SJCRH30 (cell line): ENCODE measurements around the gene RNF144A. TPM values are rescaled to one million over a fixed set of nuclear protein-coding genes. Genes with fewer than 3 reads are reported as not detected.
A peak's percentile ranks its signal among the peaks of the same experiment; 100 is the strongest.

Experiments used
- DNase-seq, 2 experiments: peaks; one replicate each; pipeline ENCODE4 v3.0.0-alpha.2; 2015 to 2020
- H3K27ac ChIP-seq: fragments of 250-450 bp; sonication (Bioruptor Pico); 2 replicates; pipeline ENCODE4 v1.5.1; 2020; ENCODE audit warnings: mild to moderate bottlenecking, moderate library complexity
- H3K27me3 ChIP-seq: fragments of 250-450 bp; sonication (Bioruptor Pico); 2 replicates; pipeline ENCODE4 v1.5.1; 2020; ENCODE audit warnings: mild to moderate bottlenecking, moderate library complexity
- H3K36me3 ChIP-seq: fragments of 250-450 bp; sonication (Bioruptor Pico); 2 replicates; pipeline ENCODE4 v1.5.1; 2020; ENCODE audit warnings: mild to moderate bottlenecking, moderate library complexity
- H3K4me1 ChIP-seq: fragments of 250-450 bp; sonication (Bioruptor Pico); 2 replicates; pipeline ENCODE4 v1.5.1; 2020; ENCODE audit warnings: mild to moderate bottlenecking, moderate library complexity
- H3K4me3 ChIP-seq: fragments of 250-450 bp; sonication (Bioruptor Pico); 2 replicates; pipeline ENCODE4 v1.5.1; 2020; ENCODE audit warnings: mild to moderate bottlenecking, moderate library complexity
- H3K9me3 ChIP-seq: fragments of 250-450 bp; sonication (Bioruptor Pico); replicated peaks from 2 replicates; pipeline ENCODE4 v1.5.1; 2020; ENCODE audit warnings: mild to moderate bottlenecking, moderate library complexity
- total RNA-seq: library from RNA; depleted of rRNA; stranded (reverse); fragments of >200 nt; shearing (Covaris generic); gene quantifications from 2 replicates; pipeline ENCODE4 v1.2.3, GENCODE V29; 2014

Gene RNF144A
- total RNA-seq, 1 experiment from 2014 or later: 14.9 TPM

DNA sequence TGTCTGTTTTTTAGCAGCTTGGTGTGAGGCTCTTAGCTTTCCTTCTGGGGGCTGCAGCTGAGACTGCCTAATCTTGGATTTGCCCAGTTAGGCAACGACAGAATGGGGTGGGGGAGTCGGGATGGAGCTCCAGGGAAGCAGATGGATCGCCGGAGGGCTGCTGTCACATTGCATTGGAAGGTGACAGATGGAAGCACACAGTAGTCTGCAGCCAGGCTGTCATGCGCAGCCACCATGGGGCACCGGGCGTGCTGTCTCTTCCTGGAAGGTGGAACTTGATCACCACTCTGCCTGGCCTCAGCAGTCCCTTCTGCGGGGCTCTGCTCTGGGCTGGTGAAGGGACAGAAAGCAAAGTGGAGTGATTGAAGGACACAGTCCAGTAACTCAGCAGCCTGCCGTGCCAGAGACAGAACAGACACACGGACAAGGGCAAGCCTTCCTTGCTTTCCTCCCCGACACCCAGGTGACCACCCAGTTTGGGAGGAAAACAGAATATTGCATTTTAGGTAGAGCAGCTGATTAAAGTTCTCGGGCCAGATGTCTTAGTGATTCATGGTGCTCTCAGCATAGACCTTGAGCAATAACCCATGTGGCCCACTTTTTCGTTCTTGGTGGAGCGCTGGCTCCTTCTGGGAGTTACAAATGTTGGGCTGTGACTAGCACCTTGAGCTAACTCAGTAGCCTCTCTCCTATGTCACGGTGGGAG is 40.9 kb downstream of the RNF144A start:
- Histone ChIP-seq H3K27me3 (no peaks in the 10 kb centered on the region), H3K36me3 (no peaks in the 10 kb centered on the region), H3K4me3 (no peak overlapping the region), H3K4me1 (0 out of 2 replicates have a peak, but pooled peaks cover 2% of the 10 kb centered on the region), H3K9me3 (no peaks in the 10 kb centered on the region), H3K27ac (no peak overlapping the region)
- DNase-seq: no peak

GRCh38 chr2:6958616-6959235 is 41.5 kb downstream of the RNF144A start:
- H3K27ac ChIP-seq: no peak overlapping the region
- no peaks in the 10 kb centered on the region for H3K27me3 ChIP-seq
- H3K36me3 ChIP-seq: no peaks in the 10 kb centered on the region
- no peak overlapping the region for H3K4me3 ChIP-seq
- no peak for DNase-seq
- H3K9me3 ChIP-seq: no peaks in the 10 kb centered on the region
- peaks cover 8% of the 10 kb centered on the region for H3K4me1 ChIP-seq

GRCh38 chr2:6959751-6960150 is 42.5 kb downstream of the RNF144A start:
- no peak for DNase-seq
- H3K4me1 ChIP-seq: peaks cover 12% of the 10 kb centered on the region
- H3K27ac ChIP-seq: no peak overlapping the region
- H3K9me3 ChIP-seq: no peaks in the 10 kb centered on the region
- H3K36me3 ChIP-seq: no peaks in the 10 kb centered on the region
- no peaks in the 10 kb centered on the region for H3K27me3 ChIP-seq
- no peak overlapping the region for H3K4me3 ChIP-seq

GRCh38 chr2:6960659-6961058 is 43.4 kb downstream of the RNF144A start:
- peaks cover 12% of the 10 kb centered on the region for H3K4me1 ChIP-seq
- H3K36me3 ChIP-seq: no peaks in the 10 kb centered on the region
- no peaks in the 10 kb centered on the region for H3K9me3 ChIP-seq
- H3K4me3 ChIP-seq: no peak overlapping the region
- no peaks in the 10 kb centered on the region for H3K27me3 ChIP-seq
- no peak for DNase-seq
- H3K27ac ChIP-seq: no peak overlapping the region

DNA sequence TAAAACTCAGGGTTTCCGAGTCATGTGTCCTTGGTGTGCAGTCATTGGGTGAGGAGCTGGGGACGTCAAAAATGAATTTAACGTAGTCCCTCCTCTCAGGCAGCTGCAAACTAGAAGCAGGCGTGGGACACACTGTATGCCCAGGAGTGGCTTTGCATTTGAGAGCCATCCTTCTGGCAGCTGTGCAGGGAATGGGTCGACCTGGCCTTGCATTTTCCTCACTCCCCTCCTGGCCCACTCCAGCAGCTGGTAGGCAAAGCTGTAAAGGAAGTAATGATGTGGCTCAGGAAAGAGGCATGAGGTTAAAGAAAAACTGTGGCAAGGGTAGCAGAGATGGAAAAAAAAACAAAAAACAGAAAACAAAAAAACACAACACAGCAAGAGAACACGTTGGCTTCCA is 46.5 kb downstream of the RNF144A start:
- Histone ChIP-seq H3K27ac (peak overlapping the region; percentile 50), H3K27me3 (no peaks in the 10 kb centered on the region), H3K4me3 (no peak overlapping the region), H3K36me3 (no peaks in the 10 kb centered on the region), H3K4me1 (peaks cover 12% of the 10 kb centered on the region), H3K9me3 (no peaks in the 10 kb centered on the region)
- peak; percentile 63 to 69 for DNase-seq

DNA sequence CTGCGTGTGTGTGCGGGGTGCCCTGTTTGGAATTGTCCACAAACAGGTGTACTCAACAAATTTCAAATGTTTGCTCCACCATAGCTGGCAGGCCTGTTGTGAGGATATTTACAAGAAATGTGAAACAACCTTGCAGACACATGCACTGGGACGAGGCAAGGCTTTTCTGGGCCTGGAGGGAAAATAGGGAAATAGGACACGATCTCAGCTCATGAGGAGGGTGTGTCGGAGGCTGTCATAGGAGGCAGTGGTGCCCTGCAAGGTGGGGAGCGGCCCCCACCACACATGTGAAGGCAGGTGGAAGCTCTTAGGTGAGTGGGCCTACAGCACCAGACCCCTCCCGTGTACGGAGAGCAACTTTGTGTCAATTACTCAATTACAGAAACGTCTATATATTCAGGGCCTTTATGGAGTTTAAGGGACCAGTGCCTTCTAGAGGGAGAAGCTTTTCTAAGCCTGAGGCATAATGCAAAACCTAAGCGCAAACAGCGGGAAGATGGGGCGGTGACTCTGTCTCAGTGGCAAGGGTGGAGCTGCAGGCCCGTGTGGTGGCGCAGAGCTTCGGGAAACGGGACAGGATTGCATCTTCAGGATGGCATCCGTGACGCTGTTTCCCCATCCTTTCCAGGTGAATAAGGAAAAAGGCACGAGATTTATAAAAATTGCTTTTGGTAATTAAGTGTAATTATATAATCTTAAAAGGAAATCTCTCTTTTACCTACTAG is 48.0 kb downstream of the RNF144A start:
- H3K27me3 ChIP-seq: no peaks in the 10 kb centered on the region
- peaks cover 12% of the 10 kb centered on the region for H3K4me1 ChIP-seq
- H3K27ac ChIP-seq: no peak overlapping the region
- H3K9me3 ChIP-seq: no peaks in the 10 kb centered on the region
- no peaks in the 10 kb centered on the region for H3K36me3 ChIP-seq
- H3K4me3 ChIP-seq: no peak overlapping the region
- no peak for DNase-seq

DNA sequence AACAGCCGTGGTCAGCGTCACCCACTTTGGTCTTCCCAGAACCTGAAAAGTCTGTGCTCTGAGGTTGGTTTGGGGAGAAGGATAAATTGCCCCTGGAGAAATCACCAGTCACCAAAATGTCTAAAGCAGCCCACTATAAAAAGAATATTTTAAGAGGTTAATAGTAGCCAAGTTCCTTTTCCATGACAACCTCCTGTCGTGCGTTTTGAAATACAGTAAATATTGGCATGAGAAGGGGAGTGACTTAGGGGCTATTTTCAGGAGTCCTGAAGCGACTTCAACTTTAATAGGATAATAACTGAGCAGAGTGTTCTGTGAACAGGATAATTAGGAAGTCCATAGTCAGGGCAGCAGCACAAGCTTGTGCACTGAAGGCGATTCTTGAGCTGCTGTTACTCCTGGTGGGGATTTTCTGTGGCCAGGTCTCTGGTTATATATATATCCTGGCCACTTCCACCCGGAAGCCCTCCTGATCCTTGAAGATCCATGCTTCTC is 49.3 kb downstream of the RNF144A start:
- H3K27ac ChIP-seq: no peak overlapping the region
- H3K36me3 ChIP-seq: no peaks in the 10 kb centered on the region
- DNase-seq: no peak
- H3K27me3 ChIP-seq: no peaks in the 10 kb centered on the region
- no peaks in the 10 kb centered on the region for H3K9me3 ChIP-seq
- H3K4me3 ChIP-seq: no peak overlapping the region
- H3K4me1 ChIP-seq: peaks cover 12% of the 10 kb centered on the region

GRCh38 chr2:6967301-6967700 is 50.1 kb downstream of the RNF144A start:
- H3K9me3 ChIP-seq: no peaks in the 10 kb centered on the region

DNA sequence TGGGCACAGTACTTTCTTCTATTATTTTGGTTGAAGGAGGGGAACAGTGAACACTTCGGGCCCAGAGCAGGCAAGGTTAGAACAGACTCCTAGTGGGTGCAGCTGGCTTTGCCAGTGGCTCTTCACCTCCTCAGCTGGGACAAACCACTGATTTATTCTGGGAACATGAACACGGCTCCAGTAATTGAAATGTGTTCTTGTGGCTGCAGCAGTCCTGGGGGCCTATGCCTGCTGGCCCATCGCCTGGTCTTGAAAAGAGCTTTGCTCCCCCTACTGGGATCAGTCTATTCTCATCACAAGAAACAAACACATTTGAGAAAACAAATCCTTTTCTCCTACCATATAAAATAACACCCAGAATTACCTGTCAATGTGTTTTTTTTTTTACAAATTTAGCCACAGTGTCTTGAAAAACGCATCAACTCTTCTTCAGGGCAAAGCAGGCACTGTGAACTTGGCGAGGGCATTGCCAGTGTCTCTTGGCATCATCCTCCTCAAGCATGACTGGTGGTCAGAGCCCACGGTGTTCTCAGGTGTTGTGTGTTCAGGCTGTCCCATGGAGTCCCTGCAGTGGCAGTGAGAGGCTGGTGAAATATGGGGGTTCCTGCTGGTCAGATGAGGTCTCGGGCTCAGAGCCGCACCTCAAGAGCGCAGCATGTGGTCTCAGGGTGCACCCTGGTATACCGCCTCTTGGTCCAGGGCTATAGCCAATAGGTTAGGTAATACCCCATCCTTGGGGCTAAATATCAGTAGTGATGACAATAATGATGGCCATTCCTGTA is 51.3 kb downstream of the RNF144A start:
- no peaks in the 10 kb centered on the region for H3K36me3 ChIP-seq
- H3K4me1 ChIP-seq: peaks cover 6% of the 10 kb centered on the region
- no peak overlapping the region for H3K27ac ChIP-seq
- no peak overlapping the region for H3K4me3 ChIP-seq
- H3K27me3 ChIP-seq: no peaks in the 10 kb centered on the region
- no peak for DNase-seq
- H3K9me3 ChIP-seq: no peaks in the 10 kb centered on the region

More at GRCh38 chr2:6967301-6967700, 50.1 kb downstream of the RNF144A start:
- no peak for DNase-seq
- Histone ChIP-seq H3K27me3 (no peaks in the 10 kb centered on the region), H3K36me3 (no peaks in the 10 kb centered on the region), H3K27ac (no peak overlapping the region), H3K4me1 (peaks cover 12% of the 10 kb centered on the region), H3K4me3 (no peak overlapping the region)

DNA sequence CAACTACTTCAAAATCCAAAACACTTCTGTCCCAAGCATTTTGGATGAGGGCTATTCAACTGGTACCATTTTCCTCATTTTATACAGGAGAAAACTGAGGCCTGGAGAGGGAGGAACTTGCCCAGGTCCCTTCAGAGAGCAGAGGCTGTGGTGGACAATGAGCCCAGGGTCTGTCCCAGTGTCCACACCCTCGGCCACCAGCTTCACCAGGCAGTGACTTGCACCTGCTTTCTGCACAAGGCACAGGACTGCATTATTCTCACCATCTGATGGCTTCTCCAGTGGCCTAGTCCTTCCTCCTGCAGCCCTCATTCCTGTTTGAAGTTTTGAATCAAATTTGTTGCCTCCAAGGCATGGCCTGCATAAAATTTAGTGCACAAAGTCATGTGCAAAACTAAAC is 53.3 kb downstream of the RNF144A start:
- Histone ChIP-seq H3K27ac (no peak overlapping the region), H3K36me3 (no peaks in the 10 kb centered on the region), H3K4me1 (no peaks in the 10 kb centered on the region), H3K9me3 (no peaks in the 10 kb centered on the region), H3K27me3 (no peaks in the 10 kb centered on the region), H3K4me3 (no peak overlapping the region)
- DNase-seq: no peak

- no peak for DNase-seq
- no peaks in the 10 kb centered on the region for H3K9me3 ChIP-seq
Observed at GRCh38 chr2:6970976-6971480, 53.8 kb downstream of the RNF144A start.

GRCh38 chr2:6971502-6971901 is 54.3 kb downstream of the RNF144A start:
- Histone ChIP-seq H3K4me1 (no peaks in the 10 kb centered on the region), H3K36me3 (no peaks in the 10 kb centered on the region), H3K9me3 (no peaks in the 10 kb centered on the region), H3K4me3 (no peak overlapping the region), H3K27ac (no peak overlapping the region), H3K27me3 (no peaks in the 10 kb centered on the region)
- no peak for DNase-seq

More at GRCh38 chr2:6970976-6971480, 53.8 kb downstream of the RNF144A start:
- Histone ChIP-seq H3K27me3 (no peaks in the 10 kb centered on the region), H3K4me3 (no peak overlapping the region), H3K4me1 (no peaks in the 10 kb centered on the region), H3K36me3 (no peaks in the 10 kb centered on the region), H3K27ac (no peak overlapping the region)

DNA sequence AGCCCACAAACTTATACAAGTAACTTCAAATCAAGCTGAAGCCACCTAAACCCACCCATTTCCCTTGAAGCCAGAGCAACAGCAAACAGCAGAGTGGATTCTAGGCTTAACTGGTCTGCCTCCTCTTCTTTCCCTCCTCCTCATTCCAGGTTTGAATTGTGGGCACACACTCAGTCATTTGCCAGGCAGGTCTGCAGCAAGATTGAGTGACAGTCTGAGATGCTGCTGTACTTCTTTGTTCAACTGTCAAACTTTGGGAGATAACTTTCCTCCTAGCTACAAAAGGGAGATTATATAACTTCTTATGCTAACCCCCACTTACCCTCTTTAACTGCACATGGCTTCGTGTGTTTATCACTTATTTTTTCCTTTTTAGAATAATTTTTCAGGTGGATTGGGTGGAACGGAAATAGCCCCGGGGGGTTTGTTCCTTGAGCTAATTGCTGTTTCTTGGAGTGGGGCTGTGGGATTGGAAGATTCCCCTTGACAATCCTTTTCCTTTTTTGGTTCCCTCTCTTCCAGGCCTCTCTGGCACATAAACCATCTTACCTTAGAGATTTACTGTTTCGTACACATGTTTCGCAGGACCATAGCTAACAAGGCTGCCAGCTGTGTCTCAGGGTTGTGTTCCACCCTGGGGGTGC is 55.0 kb downstream of the RNF144A start:
- no peak overlapping the region for H3K4me3 ChIP-seq
- no peaks in the 10 kb centered on the region for H3K4me1 ChIP-seq
- H3K36me3 ChIP-seq: no peaks in the 10 kb centered on the region
- H3K27me3 ChIP-seq: no peaks in the 10 kb centered on the region
- no peaks in the 10 kb centered on the region for H3K9me3 ChIP-seq
- no peak for DNase-seq
- H3K27ac ChIP-seq: no peak overlapping the region

DNA sequence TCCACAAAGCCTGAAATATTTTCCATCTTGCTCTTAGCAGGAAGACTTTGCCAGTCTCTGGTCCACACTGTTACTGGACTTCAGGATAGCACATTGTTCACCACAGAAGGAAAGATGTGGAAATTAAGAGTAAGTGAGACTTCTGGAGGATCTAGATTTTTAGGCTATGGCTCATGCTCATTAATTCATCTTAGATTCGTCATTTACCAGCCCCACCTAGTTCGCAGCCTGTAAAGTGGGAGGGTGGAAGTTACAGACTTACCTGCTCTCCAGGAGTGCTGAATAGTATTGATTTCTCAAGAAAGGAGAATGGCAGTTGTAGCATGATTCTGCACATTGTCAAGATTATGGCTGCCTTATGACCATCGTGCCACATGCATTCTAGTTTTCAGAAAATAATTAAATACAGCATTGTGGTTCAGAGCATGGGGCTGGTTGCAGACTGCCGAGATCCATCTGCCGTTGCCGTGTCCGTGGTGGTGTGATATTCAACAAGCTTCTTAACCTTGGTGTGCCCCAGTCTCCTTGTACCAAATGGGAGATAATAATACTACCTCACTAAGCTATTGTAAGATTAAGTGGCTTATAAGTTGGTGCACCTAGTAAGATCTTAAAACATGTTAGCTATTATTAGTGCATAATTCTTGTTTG is 56.8 kb downstream of the RNF144A start:
- Histone ChIP-seq H3K4me1 (no peaks in the 10 kb centered on the region), H3K9me3 (no peaks in the 10 kb centered on the region), H3K4me3 (no peak overlapping the region), H3K27ac (no peak overlapping the region), H3K27me3 (no peaks in the 10 kb centered on the region), H3K36me3 (no peaks in the 10 kb centered on the region)
- DNase-seq: no peak
